ENCODE results near the gene SCN3B.

SCN3B gene

GRCh38 chr11:123653827-123654565 is 428 bp downstream of the SCN3B start:
- DNase-seq, result peak; percentile 49

GRCh38 chr11:123653483-123653826 is 969 bp downstream of the SCN3B start:
- no peak for DNase-seq

GRCh38 chr11:123652599-123652998 is 1.8 kb downstream of the SCN3B start:
- no peak for DNase-seq

- no peak for DNase-seq
Observed at GRCh38 chr11:123650901-123651300, 3.5 kb downstream of the SCN3B start.

- no peak for DNase-seq
Observed at GRCh38 chr11:123645286-123645975, 9.0 kb downstream of the SCN3B start.

- DNase-seq, result no peak
Observed at GRCh38 chr11:123642435-123642834, 12.0 kb downstream of the SCN3B start.

- DNase-seq, result no peak
Observed at GRCh38 chr11:123641495-123641840, 13.0 kb downstream of the SCN3B start.

GRCh38 chr11:123640677-123641494 is 13.5 kb downstream of the SCN3B start:
- DNase-seq, result peak; percentile 36

- DNase-seq, result no peak
Observed at GRCh38 chr11:123640029-123640428, 14.4 kb downstream of the SCN3B start.

GRCh38 chr11:123630126-123630608 is 24.3 kb downstream of the SCN3B start:
- no peak for DNase-seq

GRCh38 chr11:123628936-123629683 is 25.3 kb downstream of the SCN3B start:
- DNase-seq, result peak; percentile 64

- no peak for DNase-seq
Observed at GRCh38 chr11:123624974-123625373, 29.4 kb downstream of the SCN3B start.

- DNase-seq, result no peak
Observed at GRCh38 chr11:123622576-123622975, 31.8 kb downstream of the SCN3B start.

- peak; percentile 32 for DNase-seq
Observed at GRCh38 chr11:123616505-123617198, 37.8 kb downstream of the SCN3B start.

- no peak for DNase-seq
Observed at GRCh38 chr11:123611698-123612097, 42.7 kb downstream of the SCN3B start.

GRCh38 chr11:123608945-123609344 is 45.5 kb downstream of the SCN3B start:
- DNase-seq, result no peak

GRCh38 chr11:123608371-123608770 is 46.1 kb downstream of the SCN3B start:
- DNase-seq, result no peak

- DNase-seq, result no peak
Observed at GRCh38 chr11:123607781-123608180, 46.6 kb downstream of the SCN3B start.

- no peak for DNase-seq
Observed at GRCh38 chr11:123603666-123604065, 50.8 kb downstream of the SCN3B start.

GRCh38 chr11:123601743-123602142 is 52.7 kb downstream of the SCN3B start:
- DNase-seq, result no peak

GRCh38 chr11:123601136-123601535 is 53.3 kb downstream of the SCN3B start:
- DNase-seq, result peak; percentile 77

- DNase-seq, result no peak
Observed at GRCh38 chr11:123597859-123598258, 56.6 kb downstream of the SCN3B start.

Data from EL (cell line).